ENCODE results near the gene PRKAR1A.
"Not testable (repeated sequence)": the region's sequence is repeated elsewhere in the genome, so short reads cannot be mapped to it uniquely, and the experiment has no call there.

PRKAR1A gene

DNA sequence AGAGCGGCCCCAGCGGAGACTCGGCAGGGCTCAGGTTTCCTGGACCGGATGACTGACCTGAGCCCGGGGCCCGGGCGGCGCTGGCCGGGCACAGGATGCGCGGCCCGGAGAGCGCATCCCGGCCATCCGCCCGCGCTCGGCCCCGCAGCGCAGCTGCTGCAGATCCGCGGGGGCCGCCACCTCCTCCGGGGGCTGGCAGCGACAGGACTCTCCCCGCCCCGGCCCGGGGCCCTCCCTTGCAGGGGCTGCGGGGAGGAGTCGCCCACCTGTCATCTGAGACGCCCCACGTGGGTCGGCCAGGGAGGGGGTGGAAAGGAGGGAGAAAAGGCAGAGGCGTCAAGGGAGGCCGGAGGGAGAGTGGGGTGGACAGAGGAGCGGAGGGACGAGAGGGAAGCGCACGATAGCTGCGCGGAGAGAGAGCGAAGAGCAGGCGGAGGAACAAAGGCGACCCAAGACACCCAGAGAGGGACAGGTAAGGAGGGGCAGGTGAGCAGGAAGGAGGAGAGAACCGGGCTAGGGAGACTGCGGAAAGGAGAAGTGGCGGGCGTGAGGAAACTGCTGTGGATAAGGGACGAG lies 471 bp upstream of the PRKAR1A start:
- DNase-seq: peak; percentile 82

DNA sequence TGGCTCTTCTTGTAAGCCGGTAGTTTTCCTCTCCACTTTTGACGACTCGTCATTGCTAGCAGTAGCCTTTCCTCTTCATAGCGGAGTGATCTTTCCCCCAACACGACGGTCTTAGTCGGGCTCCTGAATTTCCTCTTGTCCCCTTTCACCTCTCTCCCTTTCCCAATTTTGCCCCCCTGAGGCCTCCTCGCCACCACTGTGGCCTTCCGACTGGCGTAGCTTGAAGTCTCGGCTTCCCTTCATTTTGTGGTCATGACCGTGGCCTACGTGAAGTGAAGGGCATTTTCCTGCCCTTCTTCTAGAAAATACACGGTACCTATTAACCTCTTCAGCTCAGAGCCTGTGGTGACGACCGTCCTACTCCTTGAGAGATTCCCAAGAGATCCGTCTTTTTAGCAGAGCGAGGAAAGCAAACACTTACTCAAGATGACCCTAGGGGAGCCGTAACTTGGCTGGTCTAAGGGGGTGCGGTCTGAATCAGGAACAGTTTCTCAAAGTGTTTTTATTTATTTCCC lies 787 bp downstream of the PRKAR1A start:
- peak; percentile 57 for DNase-seq

DNA sequence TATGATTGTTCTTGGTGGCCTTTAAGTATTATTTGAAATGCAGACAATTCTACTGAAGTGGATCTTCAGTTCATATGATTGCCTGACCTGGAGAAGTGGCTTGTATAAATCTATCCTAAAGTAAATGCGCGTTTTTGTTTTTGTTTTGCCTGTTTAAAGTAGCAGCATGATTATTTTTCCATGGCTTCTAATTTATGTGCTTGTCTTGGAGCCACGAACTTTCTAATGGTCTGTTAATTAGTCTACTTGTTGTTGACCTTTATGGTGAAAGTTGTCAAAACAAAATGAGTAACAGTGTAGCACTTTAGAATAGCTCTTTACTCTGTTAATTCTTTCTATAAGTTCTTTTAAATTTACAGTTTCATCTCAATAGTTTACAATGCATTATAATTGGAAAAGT lies 1.7 kb downstream of the PRKAR1A start:
- DNase-seq: no peak

DNA sequence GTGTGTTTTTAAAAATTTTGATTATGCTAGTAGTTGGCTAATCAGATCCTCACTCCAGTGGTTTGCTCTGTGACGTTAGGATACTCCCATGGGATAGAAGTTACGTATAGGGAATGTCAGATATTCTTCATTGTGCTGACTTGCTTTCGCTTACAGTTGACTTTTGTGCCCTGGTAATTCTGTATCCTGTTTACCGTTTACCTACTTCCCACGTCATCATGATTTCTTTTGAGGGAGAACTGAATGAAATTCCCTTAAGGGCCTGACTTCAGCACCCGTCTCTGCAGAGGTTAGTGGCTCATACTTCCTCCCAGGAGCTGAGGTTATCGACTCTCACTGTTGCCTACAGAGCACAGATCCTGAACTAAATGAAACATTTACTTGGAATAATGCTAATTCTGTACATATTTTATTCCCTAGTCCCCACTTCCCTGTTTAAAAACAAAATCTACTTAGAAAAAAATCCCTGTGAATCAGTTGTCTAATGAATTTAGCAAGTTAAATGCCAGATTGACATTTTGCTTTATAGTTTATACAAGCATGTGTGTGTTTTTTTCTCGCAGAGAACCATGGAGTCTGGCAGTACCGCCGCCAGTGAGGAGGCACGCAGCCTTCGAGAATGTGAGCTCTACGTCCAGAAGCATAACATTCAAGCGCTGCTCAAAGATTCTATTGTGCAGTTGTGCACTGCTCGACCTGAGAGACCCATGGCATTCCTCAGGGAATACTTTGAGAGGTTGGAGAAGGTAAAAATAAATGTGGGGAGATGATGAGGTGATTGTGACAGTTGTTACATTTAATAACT lies 2.8 kb downstream of the PRKAR1A start:
- DNase-seq: no peak

GRCh38 chr17:68516732-68517131 lies 4.5 kb downstream of the PRKAR1A start:
- no peak for DNase-seq

GRCh38 chr17:68517605-68518004 lies 5.4 kb downstream of the PRKAR1A start:
- not testable (repeated sequence) for DNase-seq

- DNase-seq: no peak
These were observed 6.0 kb downstream of the PRKAR1A start for GRCh38 chr17:68518063-68518815.

GRCh38 chr17:68519051-68519450 lies 6.8 kb downstream of the PRKAR1A start:
- not testable (repeated sequence) for DNase-seq

DNA sequence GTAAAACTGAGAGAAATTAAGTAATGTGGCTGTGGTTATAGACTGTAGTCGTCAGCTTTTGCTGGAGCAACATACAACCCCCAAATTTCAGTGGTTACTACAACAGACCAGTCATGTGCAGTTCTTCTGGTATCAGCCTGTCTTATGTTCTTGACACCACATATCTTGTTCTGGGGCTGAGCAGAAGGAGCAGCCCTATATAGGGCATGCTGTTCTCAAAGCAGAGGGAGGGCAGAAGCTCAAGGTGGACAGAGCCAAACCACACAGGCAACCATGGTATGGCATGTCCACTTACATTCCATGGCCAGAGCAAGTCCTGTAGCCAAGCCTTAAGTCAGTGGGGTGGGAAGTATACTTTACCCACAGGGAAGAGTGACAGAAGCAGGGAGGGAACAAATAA lies 7.7 kb downstream of the PRKAR1A start:
- no peak for DNase-seq

GRCh38 chr17:68522266-68522665 lies 10.0 kb downstream of the PRKAR1A start:
- DNase-seq: no peak

DNA sequence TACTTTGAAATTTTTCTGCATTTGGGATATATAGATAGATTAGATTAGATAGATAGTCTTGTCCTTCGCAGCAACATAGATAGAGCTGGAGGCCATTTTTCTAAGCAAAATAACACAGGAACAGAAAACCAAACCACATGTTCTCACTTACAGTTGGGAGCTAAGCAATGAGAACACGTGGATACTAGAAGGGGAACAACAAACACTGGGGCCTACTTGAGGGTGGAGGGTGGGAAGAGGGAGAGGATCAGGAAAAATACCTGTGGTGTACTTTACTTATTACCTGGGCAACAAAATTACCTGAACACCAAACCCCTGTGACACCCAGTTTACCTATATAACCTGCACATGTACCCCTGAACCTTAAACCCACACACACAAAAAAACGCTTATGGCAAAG lies 14.3 kb downstream of the PRKAR1A start:
- DNase-seq: no peak

DNA sequence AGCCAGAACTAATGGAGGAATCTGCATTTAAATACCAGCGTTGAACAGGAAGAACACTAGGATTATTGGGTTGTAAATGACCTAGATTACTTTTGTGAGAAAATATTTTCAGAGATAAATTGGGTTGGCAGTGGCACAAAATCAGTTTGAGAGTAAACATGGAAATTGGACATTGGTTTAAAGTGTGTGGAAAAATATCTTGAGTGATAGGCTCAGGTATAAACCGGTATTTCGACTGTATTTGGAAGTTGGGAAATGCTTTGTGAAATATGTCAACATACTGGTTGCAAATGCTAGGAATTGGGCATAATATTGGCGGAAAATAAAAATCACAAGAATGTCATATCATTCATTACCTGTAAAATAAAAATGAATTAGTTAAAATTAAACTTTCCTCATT lies 15.1 kb downstream of the PRKAR1A start:
- DNase-seq: no peak

- DNase-seq: no peak
These were observed 19.0 kb downstream of the PRKAR1A start for GRCh38 chr17:68531252-68531651.

DNA sequence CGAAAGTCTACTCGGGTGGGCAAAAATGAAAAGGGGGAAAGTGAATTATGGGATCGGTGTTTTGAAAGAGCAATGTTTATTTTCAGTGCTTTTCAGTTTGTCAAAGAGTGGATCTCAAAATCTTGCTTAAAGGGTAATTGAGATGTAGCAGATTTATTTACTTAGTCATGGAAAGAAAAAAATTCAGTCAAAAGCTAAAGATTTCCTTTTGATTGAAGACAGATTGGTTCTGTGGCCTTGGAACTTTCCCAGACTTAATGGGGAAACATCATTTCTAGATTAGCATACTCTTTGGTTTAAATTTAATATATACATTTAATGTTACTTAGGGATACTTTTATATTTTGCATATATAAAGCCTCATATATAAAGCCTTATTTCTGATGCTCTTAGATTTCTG lies 20.6 kb downstream of the PRKAR1A start:
- DNase-seq: no peak

DNA sequence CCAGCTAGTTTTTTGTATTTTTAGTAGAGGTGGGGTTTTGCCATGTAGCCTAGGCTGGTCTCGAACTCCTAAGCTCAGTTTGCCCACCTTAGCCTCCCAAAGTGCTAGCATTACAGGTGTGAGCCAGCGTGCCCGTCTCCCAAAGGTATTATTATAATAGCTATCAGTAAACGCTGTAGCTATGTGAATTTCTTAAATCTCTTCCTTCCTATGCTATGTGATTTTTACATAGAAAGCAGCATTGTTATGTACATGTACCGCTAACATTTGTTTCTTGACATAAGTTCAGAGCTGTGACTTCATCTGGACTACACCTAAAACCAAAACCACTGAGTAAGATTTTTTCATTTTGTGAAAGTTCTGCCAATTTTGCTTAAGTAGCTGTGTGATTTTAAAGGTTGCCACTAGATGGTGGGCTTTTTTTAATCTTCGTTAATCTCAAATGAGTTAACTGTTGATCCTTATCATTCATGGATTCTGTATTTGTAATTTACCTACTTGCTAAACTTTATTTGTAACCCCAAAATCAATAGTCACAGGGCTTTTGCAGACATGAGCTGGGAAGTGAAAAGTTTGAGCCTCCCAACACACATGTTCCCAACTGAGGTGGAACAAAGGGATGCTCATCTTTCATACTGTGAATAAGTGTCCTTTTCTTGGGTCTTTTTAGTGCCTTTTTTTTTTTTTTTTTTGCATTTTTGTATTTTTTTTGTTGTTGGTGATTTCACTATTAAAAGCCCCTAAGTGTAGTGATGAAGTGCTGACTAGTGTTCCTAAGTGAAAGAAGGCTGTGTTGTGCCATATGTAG lies 21.9 kb downstream of the PRKAR1A start:
- DNase-seq: peak; percentile 9

DNA sequence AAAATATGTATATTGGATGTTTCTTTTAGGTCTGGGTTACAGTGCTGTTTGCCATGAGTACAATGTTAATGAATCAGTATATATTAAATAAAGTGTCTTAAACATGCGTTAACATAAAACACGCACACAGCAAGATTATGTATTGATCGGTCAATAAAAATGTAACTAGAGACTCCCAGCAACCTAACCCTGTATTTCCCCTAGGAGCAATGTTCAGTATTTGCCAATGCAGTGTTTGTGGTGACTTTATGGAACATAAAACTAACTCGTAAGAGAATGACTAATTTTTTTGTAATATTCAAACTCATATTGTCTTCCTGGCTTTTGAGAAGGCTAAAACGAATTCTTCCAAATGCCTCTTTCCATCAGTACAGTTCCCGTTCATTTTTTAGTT lies 22.5 kb downstream of the PRKAR1A start:
- no peak for DNase-seq

- no peak for DNase-seq
These were observed 23.7 kb downstream of the PRKAR1A start for GRCh38 chr17:68535922-68536321.

GRCh38 chr17:68539548-68540467 lies 27.6 kb downstream of the PRKAR1A start:
- no peak for DNase-seq

DNA sequence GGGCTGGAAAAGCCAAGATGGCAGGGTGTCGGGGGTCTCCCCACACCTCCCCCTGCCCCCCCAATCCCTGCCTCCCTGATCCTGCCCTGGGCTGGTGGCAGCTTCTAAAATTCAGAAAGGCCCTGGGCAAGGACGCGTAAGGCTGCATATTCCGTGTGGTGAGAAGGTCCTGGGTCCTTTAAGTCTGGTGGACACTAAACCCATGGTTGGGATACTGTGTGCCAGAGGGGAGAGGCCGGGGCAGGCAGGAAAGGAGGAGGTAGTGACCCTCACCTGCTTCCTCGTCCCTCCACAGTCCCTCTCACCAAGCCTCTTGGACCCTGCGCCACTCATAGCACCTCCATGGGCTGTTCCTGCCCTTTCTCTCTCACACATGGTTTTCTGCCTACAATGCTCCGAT lies 28.8 kb downstream of the PRKAR1A start:
- DNase-seq: no peak

- no peak for DNase-seq
These were observed 29.6 kb downstream of the PRKAR1A start for GRCh38 chr17:68541816-68542215.

DNA sequence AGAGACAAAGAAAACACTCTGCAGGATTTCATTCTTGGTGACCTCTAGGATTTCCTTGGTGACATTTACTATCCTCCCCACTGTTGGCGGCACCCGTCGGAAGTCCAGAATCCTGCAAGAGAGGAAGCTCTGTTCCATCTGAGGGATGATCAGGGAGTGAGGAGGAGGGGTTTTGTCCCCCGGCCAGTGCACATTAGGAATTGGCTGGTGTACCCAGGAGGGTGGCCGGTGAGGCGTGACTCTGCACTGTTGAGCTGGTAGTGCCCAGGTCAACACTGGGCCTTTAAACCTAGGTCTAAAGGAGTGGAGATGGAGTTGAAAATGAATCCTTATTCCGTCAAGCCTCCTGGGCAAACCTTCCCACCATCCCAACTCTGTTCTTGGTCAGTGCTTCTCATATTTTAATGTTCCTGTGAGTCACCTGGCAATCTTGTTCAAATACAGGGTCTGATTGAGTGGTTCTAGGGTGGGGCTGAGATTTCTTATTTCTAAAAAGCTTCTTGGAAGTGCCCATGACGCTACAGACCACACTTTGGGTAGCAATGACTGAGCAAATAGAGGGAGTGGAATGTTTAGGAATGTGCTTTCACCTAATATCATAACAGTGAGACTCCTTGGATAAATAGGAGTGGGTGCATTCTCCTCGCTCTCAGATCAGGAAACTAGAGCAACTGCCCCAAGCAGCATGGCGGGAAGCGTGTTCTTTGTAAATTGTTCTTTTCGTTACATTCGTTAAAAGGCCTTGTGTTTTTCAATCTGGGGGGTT lies 30.7 kb downstream of the PRKAR1A start:
- no peak for DNase-seq

All from OCI-M1 (cell line).